Suprapubic skin (tissue), 4 donors: ENCODE results near the gene LTBP2. TPM values are rescaled to one million over a fixed set of nuclear protein-coding genes. Genes with fewer than 3 reads are reported as not detected.

ENCODE experiments used
- DNase-seq, 2 donors: peaks; one replicate each; pipeline ENCODE4 v3.0.0-alpha.2; 2019; ENCODE audit warnings: low spot score in 2 of 2
- H3K27ac ChIP-seq: fragments of 200-600 bp; sonication (generic); one replicate; pipeline ENCODE4 v1.5.1; 2019
- H3K27me3 ChIP-seq: fragments of 200-600 bp; sonication (generic); one replicate; pipeline ENCODE4 v1.5.1; 2019
- H3K36me3 ChIP-seq: fragments of 200-600 bp; sonication (generic); one replicate; pipeline ENCODE4 v1.5.1; 2019
- H3K4me1 ChIP-seq: fragments of 200-600 bp; sonication (generic); one replicate; pipeline ENCODE4 v1.5.1; 2019
- H3K4me3 ChIP-seq: fragments of 200-600 bp; sonication (generic); one replicate; pipeline ENCODE4 v1.5.1; 2019; ENCODE audit warnings: mild to moderate bottlenecking
- H3K9me3 ChIP-seq: fragments of 200-600 bp; sonication (generic); one replicate; pipeline ENCODE4 v1.5.1; 2019
- CTCF ChIP-seq, 2 donors: fragments of 200-600 bp in 1 of 2; fragments of 450-650 bp in 1 of 2; sonication (generic) in 1 of 2; IDR thresholded peaks; one replicate each; pipeline ENCODE4 v1.5.1; 2016 to 2019; ENCODE audit warnings: antibody characterized with exemption in 2 of 2, mild to moderate bottlenecking in 1 of 2, moderate library complexity in 1 of 2
- EP300 ChIP-seq: sonication (generic); formaldehyde crosslinking; IDR thresholded peaks from one replicate; pipeline ENCODE4 v1.6.1; 2017; ENCODE audit warnings: antibody characterized with exemption
- POLR2A ChIP-seq, 2 donors: fragments of 450-650 bp; IDR thresholded peaks; one replicate each; pipeline ENCODE4 v1.6.1; 2017; ENCODE audit warnings: antibody characterized with exemption in 2 of 2, mild to moderate bottlenecking in 2 of 2, moderate library complexity in 2 of 2
- POLR2AphosphoS5 ChIP-seq, 3 donors: sonication (generic); formaldehyde crosslinking; IDR thresholded peaks; one replicate each; pipeline ENCODE4 v1.6.1; 2017; ENCODE audit warnings: antibody characterized with exemption in 3 of 3
- WGBS: methylation state at CpG from one replicate; pipeline ENCODE4 v1.1.5; 2018; 5-methylcytosine and 5-hydroxymethylcytosine counted together
- total RNA-seq, 4 donors: library from RNA; depleted of rRNA; stranded (reverse); fragments of >200 nt; gene quantifications; one replicate each; pipeline ENCODE4 v1.1.0, GENCODE V29; 2016

Gene LTBP2
- total RNA-seq, 4 donors from 2014 or later = 19.6 to 36.0 (median 26.2) TPM

- 80% methylated on average over 3 of the region's 3 CpGs for WGBS
These were observed 81.0 kb downstream of the LTBP2 start for GRCh38 chr14:74531006-74531405.

GRCh38 chr14:74528886-74529285, 83.2 kb downstream of the LTBP2 start:
- Histone ChIP-seq H3K9me3 (no peaks in the 10 kb centered on the region), H3K4me1 (peaks cover 3% of the 10 kb centered on the region), H3K36me3 (no peaks in the 10 kb centered on the region), H3K27me3 (no peaks in the 10 kb centered on the region), H3K27ac (no peak overlapping the region), H3K4me3 (no peak overlapping the region)
- 100% methylated on average over 5 of the region's 10 CpGs for WGBS
- DNase-seq = no peak
- TF ChIP-seq POLR2AphosphoS5 (IDR thresholded peaks at IDR 0.05) (no peak), CTCF (IDR thresholded peaks at IDR 0.05) (no peak), EP300 (no peak), POLR2A (IDR thresholded peaks at IDR 0.05) (no peak)

More at GRCh38 chr14:74531006-74531405, 81.0 kb downstream of the LTBP2 start:
- no peaks in the 10 kb centered on the region for H3K9me3 ChIP-seq
- TF ChIP-seq POLR2AphosphoS5 (IDR thresholded peaks at IDR 0.05) (no peak), POLR2A (IDR thresholded peaks at IDR 0.05) (no peak), CTCF (IDR thresholded peaks at IDR 0.05) (no peak), EP300 (no peak)
- H3K36me3 ChIP-seq = no peaks in the 10 kb centered on the region
- H3K4me3 ChIP-seq = no peak overlapping the region
- no peak for DNase-seq
- no peak overlapping the region for H3K27ac ChIP-seq
- H3K27me3 ChIP-seq = no peaks in the 10 kb centered on the region
- H3K4me1 ChIP-seq = peaks cover 3% of the 10 kb centered on the region

GRCh38 chr14:74528406-74528805, 83.6 kb downstream of the LTBP2 start:
- 89% methylated on average over 13 of the region's 14 CpGs for WGBS
- no peak for DNase-seq
- H3K9me3 ChIP-seq = no peaks in the 10 kb centered on the region
- TF ChIP-seq CTCF (IDR thresholded peaks at IDR 0.05) (no peak), EP300 (no peak), POLR2AphosphoS5 (IDR thresholded peaks at IDR 0.05) (no peak), POLR2A (IDR thresholded peaks at IDR 0.05) (no peak)
- no peak overlapping the region for H3K27ac ChIP-seq
- H3K4me3 ChIP-seq = no peak overlapping the region
- no peaks in the 10 kb centered on the region for H3K27me3 ChIP-seq
- no peaks in the 10 kb centered on the region for H3K36me3 ChIP-seq
- peaks cover 3% of the 10 kb centered on the region for H3K4me1 ChIP-seq

- 84% methylated on average over 6 of the region's 10 CpGs for WGBS
- no peak for DNase-seq
- H3K27me3 ChIP-seq = no peaks in the 10 kb centered on the region
- H3K27ac ChIP-seq = no peak overlapping the region
- no peaks in the 10 kb centered on the region for H3K9me3 ChIP-seq
- H3K36me3 ChIP-seq = peaks cover under 1% of the 10 kb centered on the region
- TF ChIP-seq CTCF (IDR thresholded peaks at IDR 0.05) = no peak
- TF ChIP-seq EP300 = no peak
- TF ChIP-seq POLR2AphosphoS5 (IDR thresholded peaks at IDR 0.05) = no peak
- no peak for TF ChIP-seq POLR2A (IDR thresholded peaks at IDR 0.05)
- H3K4me1 ChIP-seq = peaks cover 3% of the 10 kb centered on the region
- no peak overlapping the region for H3K4me3 ChIP-seq
These were observed 84.2 kb downstream of the LTBP2 start for GRCh38 chr14:74527736-74528280.

- H3K9me3 ChIP-seq = no peaks in the 10 kb centered on the region
- peaks cover 3% of the 10 kb centered on the region for H3K4me1 ChIP-seq
- H3K36me3 ChIP-seq = peaks cover 4% of the 10 kb centered on the region
- H3K4me3 ChIP-seq = no peak overlapping the region
- no peaks in the 10 kb centered on the region for H3K27me3 ChIP-seq
- TF ChIP-seq CTCF (IDR thresholded peaks at IDR 0.05) (no peak), POLR2AphosphoS5 (IDR thresholded peaks at IDR 0.05) (no peak)
- no peak for DNase-seq
- no peak overlapping the region for H3K27ac ChIP-seq
- 83% methylated on average over 10 of the region's 10 CpGs for WGBS
These were observed 85.0 kb downstream of the LTBP2 start for GRCh38 chr14:74526854-74527585.
